K562 (cell line): ENCODE data around the gene GRP. TPM values are rescaled to one million over a fixed set of nuclear protein-coding genes. Genes with fewer than 3 reads are reported as not detected.

ENCODE experiments used
- ATAC-seq: fragments of 200-7000 bp; cut with Tn5 transposase; 3 replicates; pipeline ENCODE4 v1.9.1; 2020; ENCODE audit warnings: moderate library complexity
- BruUV-seq: library from RNA; stranded (reverse); fragments of 400-500 nt; replicated peaks from 2 replicates; lab custom pipeline; 2021; lab: Mats Ljungman, UMichigan
- CTCF ChIA-PET: fragments of 300-600 bp; formaldehyde crosslinking; extraction: SDS; loops from one replicate; lab custom pipeline; 2021; ENCODE audit warnings: low intra/inter-chr PET ratio; lab: Yijun Ruan, JAX
- POLR2A ChIA-PET: fragments of 300-600, 350-650 bp; sonication (Branson Sonifier 250); formaldehyde crosslinking; extraction: SDS; loops from one replicate; lab custom pipeline; 2021; ENCODE audit warnings: antibody characterized with exemption, inconsistent platforms; lab: Yijun Ruan, JAX
- DNase-seq, 4 experiments: peaks; one replicate each; pipeline versions ENCODE4 v3.0.0 to v3.0.0-alpha.2; 2011 to 2018; ENCODE audit warnings: low spot score in 3 of 4, mixed read lengths in 3 of 4; ENCODE audit errors: extremely low read depth in 1 of 4
- FAIRE-seq: peaks from 2 replicates; lab custom pipeline; 2011; peaks lifted over from hg19 to GRCh38; lab: Jason Lieb, UNC
- H2AFZ ChIP-seq: 2 replicates; pipeline ENCODE4 v1.6.0; 2011; ENCODE audit warnings: low read depth, low read length, control low read depth, inconsistent platforms
- H3K27ac ChIP-seq: fragments of 200-600 bp; 3 replicates; pipeline ENCODE4 v1.8.0; 2011; ENCODE audit warnings: low read depth, mild to moderate bottlenecking, control low read depth, inconsistent platforms, low read length, moderate library complexity, mixed read lengths; ENCODE audit errors: extremely low read depth
- H3K27me3 ChIP-seq, 2 experiments: fragments of 300-600 bp in 1 of 2; 2 replicates in 1 of 2; 3 replicates in 1 of 2; pipeline versions ENCODE4 v1.6.0 to v1.8.0; 2011; ENCODE audit warnings: inconsistent platforms in 2 of 2, low read length in 2 of 2, mild to moderate bottlenecking in 1 of 2, mixed read lengths in 1 of 2, moderate library complexity in 1 of 2; ENCODE audit not compliant: control insufficient read depth in 2 of 2, insufficient read depth in 2 of 2
- H3K36me3 ChIP-seq: fragments of 300-600 bp; 3 replicates; pipeline ENCODE4 v1.8.0; 2011; ENCODE audit warnings: mild to moderate bottlenecking, low read length, inconsistent platforms; ENCODE audit not compliant: control insufficient read depth, insufficient read depth
- H3K4me1 ChIP-seq, 2 experiments: fragments of 200-600 bp in 1 of 2; replicated peaks in 1 of 2; 2 replicates in 1 of 2; 3 replicates in 1 of 2; pipeline versions ENCODE4 v1.5.1 to v1.8.0; 2011; ENCODE audit warnings: inconsistent platforms in 2 of 2, low read length in 2 of 2, mild to moderate bottlenecking in 1 of 2, mixed read lengths in 1 of 2, moderate library complexity in 1 of 2; ENCODE audit not compliant: control insufficient read depth in 2 of 2, insufficient read depth in 2 of 2
- H3K4me2 ChIP-seq: 2 replicates; pipeline ENCODE4 v1.6.1; 2011; ENCODE audit warnings: low read length, control low read depth, inconsistent platforms, mixed read lengths; ENCODE audit not compliant: insufficient read depth
- H3K4me3 ChIP-seq: fragments of 200-600 bp; sonication (generic), shearing (Covaris generic); 2 replicates; pipeline ENCODE4 v1.5.1; 2016; ENCODE audit warnings: control low read depth, inconsistent platforms
- H3K79me2 ChIP-seq: fragments of 200-600 bp; 3 replicates; pipeline ENCODE4 v1.8.0; 2011; ENCODE audit warnings: low read length, inconsistent platforms; ENCODE audit not compliant: control insufficient read depth, insufficient read depth
- H3K9ac ChIP-seq, 2 experiments: 2 replicates each; pipeline versions ENCODE4 v1.6.0 to v1.6.1; 2011; ENCODE audit warnings: low read depth in 2 of 2, low read length in 2 of 2, control low read depth in 1 of 2, inconsistent platforms in 1 of 2, mild to moderate bottlenecking in 1 of 2, mixed read lengths in 1 of 2; ENCODE audit not compliant: insufficient read depth in 1 of 2
- H3K9me1 ChIP-seq: one replicate; pipeline ENCODE4 v1.6.0; 2011; ENCODE audit warnings: inconsistent platforms, mild to moderate bottlenecking, low read length, moderate library complexity; ENCODE audit not compliant: control insufficient read depth, insufficient read depth
- H3K9me3 ChIP-seq: replicated peaks from 2 replicates; pipeline ENCODE4 v1.5.1; 2011; ENCODE audit warnings: low read depth, low read length, inconsistent platforms; ENCODE audit not compliant: control insufficient read depth, insufficient read depth
- H4K20me1 ChIP-seq: replicated peaks from 2 replicates; pipeline ENCODE4 v1.6.1; 2011; ENCODE audit warnings: low read length, inconsistent platforms, mixed read lengths; ENCODE audit not compliant: control insufficient read depth, insufficient read depth
- GABPB2 ChIP-seq: fragments of 250-450 bp; sonication (Bioruptor Pico); conservative IDR thresholded peaks from 2 replicates; pipeline ENCODE4 v1.5.1; 2021; ENCODE audit warnings: mild to moderate bottlenecking
- RBM34 ChIP-seq: fragments of 200-400 bp; formaldehyde crosslinking; IDR thresholded peaks from 2 replicates; pipeline ENCODE4 v1.6.1; 2018; ENCODE audit warnings: low read length, borderline replicate concordance; ENCODE audit not compliant: insufficient read depth
- RFX7 ChIP-seq: fragments of 250-450 bp; sonication (Bioruptor Pico); IDR thresholded peaks from 2 replicates; pipeline ENCODE4 v1.5.1; 2021; ENCODE audit warnings: mild to moderate bottlenecking
- STAT5A ChIP-seq: IDR thresholded peaks from 2 replicates; pipeline ENCODE4 v1.6.1; 2012; ENCODE audit warnings: low read length, inconsistent platforms, borderline replicate concordance
- WGBS: fragments of 100-300 bp; shearing (Covaris generic); methylation state at CpG from one replicate; pipeline ENCODE4 v1.1.6; 2016; ENCODE audit warnings: low coverage, mixed read lengths; ENCODE audit not compliant: insufficient coverage; ENCODE audit errors: missing lambda C conversion rate; 5-methylcytosine and 5-hydroxymethylcytosine counted together
- in situ Hi-C: fragments of 300-500 bp; cut with MboI; formaldehyde crosslinking; loops from 4 replicates; pipeline ENCODE4 v1.15.0; 2018; ENCODE audit warnings: inconsistent platforms, mixed read lengths
- intact Hi-C: fragments of 100-400 bp; cut with micrococcal nuclease; formaldehyde crosslinking; loops from 2 replicates; pipeline ENCODE4 v1.14.2; 2022
- polyA plus RNA-seq, 8 experiments: library from polyadenylated mRNA; depleted of rRNA in 4 of 8; stranded (reverse) in 5 of 8; unstranded in 3 of 8; fragments of >200 nt; fragmentation: Nextera tagmentation in 2 of 8; fragmentation: Illumina TruSeq in 1 of 8; extraction: Ambion mirVana in 2 of 8; extraction: Trizol in 1 of 8; gene quantifications; 2 replicates each; pipeline versions ENCODE4 v1.2.1 to v1.2.3, GENCODE V29; 2011 to 2014; ENCODE audit warnings: inconsistent platforms in 1 of 8, missing spikeins in 1 of 8
- total RNA-seq, 7 experiments: library from RNA; depleted of rRNA in 6 of 7; stranded (reverse); fragments of >200 nt in 6 of 7; fragmentation: Illumina TruSeq in 2 of 7; extraction: Trizol in 2 of 7; gene quantifications; 2 replicates each; pipeline versions ENCODE4 v1.2.1 to v1.2.3, GENCODE V29; 2011 to 2021; ENCODE audit warnings: low replicate concordance in 1 of 7
- TF ChIP-seq, protein P1 (sequence below): sonication (generic); formaldehyde crosslinking; IDR thresholded peaks from 2 replicates; pipeline ENCODE4 v1.8.0; 2023; ENCODE audit warnings: missing genetic modification reagents, mild to moderate bottlenecking, borderline replicate concordance
- TF ChIP-seq, protein P2 (sequence below): fragments of 450-650 bp; IDR thresholded peaks from one replicate; pipeline ENCODE4 v1.6.1; 2018; ENCODE audit warnings: mild to moderate bottlenecking, moderate library complexity; ENCODE audit not compliant: partially characterized antibody
- TF ChIP-seq, protein P3 (sequence below): sonication (generic); formaldehyde crosslinking; IDR thresholded peaks from 2 replicates; pipeline ENCODE4 v1.8.0; 2022; ENCODE audit warnings: mild to moderate bottlenecking, missing genetic modification reagents

The GRP gene
- total and polyA plus RNA-seq, 9 of the 15 experiments (the other 6 are each of a cell fraction or from before 2014, with no cell fraction given): 0.07 TPM; not detected in 8

DNA sequence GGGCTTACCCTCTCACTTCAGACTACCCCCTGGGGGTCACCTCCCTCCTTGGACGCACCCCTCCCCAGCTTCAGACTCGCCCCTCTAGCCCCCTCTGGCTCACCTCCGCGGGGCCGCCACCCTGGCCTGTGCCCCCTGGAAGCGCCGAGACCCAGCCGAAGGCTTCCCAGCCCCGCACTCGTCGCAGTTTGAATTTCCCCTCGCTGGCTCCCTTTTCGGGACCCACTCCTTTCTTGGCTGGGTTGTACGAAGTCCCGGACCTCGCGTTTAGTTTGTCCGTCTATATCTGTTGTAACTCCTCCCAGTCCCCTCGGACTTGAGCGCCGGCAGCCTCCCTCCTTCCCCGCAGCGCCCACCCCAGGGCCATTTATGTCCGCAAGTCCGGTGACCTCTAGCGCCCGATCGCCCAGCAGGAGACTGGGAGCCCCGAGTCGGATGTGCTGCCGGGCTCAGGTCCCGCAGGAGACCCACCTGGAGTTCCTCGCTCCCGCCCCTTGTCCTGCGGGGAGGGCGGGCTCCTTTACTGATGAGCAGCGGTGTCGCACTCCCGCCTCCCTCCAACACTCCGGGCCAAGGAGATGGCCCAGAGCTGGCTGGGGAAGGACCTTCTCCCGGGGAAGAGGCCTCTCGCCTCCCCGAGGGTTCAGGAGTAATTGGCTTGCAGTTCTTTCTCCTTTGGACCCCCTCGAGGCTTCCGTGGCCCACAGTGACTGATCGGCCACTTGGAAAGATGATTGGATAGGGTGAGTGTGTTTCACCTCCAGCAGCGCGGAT is 54.0 kb downstream of the GRP start (continued):
- TF ChIP-seq, protein P1, sequence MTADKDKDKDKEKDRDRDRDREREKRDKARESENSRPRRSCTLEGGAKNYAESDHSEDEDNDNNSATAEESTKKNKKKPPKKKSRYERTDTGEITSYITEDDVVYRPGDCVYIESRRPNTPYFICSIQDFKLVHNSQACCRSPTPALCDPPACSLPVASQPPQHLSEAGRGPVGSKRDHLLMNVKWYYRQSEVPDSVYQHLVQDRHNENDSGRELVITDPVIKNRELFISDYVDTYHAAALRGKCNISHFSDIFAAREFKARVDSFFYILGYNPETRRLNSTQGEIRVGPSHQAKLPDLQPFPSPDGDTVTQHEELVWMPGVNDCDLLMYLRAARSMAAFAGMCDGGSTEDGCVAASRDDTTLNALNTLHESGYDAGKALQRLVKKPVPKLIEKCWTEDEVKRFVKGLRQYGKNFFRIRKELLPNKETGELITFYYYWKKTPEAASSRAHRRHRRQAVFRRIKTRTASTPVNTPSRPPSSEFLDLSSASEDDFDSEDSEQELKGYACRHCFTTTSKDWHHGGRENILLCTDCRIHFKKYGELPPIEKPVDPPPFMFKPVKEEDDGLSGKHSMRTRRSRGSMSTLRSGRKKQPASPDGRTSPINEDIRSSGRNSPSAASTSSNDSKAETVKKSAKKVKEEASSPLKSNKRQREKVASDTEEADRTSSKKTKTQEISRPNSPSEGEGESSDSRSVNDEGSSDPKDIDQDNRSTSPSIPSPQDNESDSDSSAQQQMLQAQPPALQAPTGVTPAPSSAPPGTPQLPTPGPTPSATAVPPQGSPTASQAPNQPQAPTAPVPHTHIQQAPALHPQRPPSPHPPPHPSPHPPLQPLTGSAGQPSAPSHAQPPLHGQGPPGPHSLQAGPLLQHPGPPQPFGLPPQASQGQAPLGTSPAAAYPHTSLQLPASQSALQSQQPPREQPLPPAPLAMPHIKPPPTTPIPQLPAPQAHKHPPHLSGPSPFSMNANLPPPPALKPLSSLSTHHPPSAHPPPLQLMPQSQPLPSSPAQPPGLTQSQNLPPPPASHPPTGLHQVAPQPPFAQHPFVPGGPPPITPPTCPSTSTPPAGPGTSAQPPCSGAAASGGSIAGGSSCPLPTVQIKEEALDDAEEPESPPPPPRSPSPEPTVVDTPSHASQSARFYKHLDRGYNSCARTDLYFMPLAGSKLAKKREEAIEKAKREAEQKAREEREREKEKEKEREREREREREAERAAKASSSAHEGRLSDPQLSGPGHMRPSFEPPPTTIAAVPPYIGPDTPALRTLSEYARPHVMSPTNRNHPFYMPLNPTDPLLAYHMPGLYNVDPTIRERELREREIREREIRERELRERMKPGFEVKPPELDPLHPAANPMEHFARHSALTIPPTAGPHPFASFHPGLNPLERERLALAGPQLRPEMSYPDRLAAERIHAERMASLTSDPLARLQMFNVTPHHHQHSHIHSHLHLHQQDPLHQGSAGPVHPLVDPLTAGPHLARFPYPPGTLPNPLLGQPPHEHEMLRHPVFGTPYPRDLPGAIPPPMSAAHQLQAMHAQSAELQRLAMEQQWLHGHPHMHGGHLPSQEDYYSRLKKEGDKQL (CRISPR knock-in tag): no peak

DNA sequence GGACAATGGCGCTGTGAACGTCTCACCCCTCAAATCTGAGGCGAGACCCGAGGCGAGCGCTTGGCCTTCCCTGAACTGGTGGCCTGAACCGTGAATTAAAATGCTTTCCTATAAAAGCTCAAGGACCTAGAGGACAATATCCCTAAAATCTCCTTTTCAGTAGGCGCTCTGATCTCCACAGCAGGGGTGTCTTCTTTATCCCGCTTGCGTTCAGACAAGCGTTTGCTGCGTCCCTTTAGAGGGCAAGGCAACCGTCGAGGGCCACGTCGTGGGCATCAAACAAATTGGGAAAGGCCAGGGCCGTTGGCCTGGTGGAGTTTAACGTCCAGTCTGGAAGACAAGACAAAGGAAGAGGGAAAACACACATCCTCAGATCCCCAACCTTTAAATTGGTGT is 54.6 kb downstream of the GRP start:
- peaks cover 2 to 42% of the 10 kb centered on the region in 2 experiments; a peak in 3 of 5 replicates for H3K27me3 ChIP-seq
- TF ChIP-seq, protein P2, sequence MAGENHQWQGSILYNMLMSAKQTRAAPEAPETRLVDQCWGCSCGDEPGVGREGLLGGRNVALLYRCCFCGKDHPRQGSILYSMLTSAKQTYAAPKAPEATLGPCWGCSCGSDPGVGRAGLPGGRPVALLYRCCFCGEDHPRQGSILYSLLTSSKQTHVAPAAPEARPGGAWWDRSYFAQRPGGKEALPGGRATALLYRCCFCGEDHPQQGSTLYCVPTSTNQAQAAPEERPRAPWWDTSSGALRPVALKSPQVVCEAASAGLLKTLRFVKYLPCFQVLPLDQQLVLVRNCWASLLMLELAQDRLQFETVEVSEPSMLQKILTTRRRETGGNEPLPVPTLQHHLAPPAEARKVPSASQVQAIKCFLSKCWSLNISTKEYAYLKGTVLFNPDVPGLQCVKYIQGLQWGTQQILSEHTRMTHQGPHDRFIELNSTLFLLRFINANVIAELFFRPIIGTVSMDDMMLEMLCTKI: no peak
- TF ChIP-seq RFX7 (CRISPR knock-in tag) (no peak), STAT5A (no peak), RBM34 (no peak), GABPB2 (CRISPR knock-in tag) (no peak)
- TF ChIP-seq, protein P3, sequence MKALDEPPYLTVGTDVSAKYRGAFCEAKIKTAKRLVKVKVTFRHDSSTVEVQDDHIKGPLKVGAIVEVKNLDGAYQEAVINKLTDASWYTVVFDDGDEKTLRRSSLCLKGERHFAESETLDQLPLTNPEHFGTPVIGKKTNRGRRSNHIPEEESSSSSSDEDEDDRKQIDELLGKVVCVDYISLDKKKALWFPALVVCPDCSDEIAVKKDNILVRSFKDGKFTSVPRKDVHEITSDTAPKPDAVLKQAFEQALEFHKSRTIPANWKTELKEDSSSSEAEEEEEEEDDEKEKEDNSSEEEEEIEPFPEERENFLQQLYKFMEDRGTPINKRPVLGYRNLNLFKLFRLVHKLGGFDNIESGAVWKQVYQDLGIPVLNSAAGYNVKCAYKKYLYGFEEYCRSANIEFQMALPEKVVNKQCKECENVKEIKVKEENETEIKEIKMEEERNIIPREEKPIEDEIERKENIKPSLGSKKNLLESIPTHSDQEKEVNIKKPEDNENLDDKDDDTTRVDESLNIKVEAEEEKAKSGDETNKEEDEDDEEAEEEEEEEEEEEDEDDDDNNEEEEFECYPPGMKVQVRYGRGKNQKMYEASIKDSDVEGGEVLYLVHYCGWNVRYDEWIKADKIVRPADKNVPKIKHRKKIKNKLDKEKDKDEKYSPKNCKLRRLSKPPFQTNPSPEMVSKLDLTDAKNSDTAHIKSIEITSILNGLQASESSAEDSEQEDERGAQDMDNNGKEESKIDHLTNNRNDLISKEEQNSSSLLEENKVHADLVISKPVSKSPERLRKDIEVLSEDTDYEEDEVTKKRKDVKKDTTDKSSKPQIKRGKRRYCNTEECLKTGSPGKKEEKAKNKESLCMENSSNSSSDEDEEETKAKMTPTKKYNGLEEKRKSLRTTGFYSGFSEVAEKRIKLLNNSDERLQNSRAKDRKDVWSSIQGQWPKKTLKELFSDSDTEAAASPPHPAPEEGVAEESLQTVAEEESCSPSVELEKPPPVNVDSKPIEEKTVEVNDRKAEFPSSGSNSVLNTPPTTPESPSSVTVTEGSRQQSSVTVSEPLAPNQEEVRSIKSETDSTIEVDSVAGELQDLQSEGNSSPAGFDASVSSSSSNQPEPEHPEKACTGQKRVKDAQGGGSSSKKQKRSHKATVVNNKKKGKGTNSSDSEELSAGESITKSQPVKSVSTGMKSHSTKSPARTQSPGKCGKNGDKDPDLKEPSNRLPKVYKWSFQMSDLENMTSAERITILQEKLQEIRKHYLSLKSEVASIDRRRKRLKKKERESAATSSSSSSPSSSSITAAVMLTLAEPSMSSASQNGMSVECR: no peak

More for the DNA sequence above, 54.6 kb downstream of the GRP start:
- POLR2A ChIA-PET: no interaction called here
- Histone ChIP-seq H3K9ac (no peak overlapping the region), H3K4me1 (peaks cover 0 to 14% of the 10 kb centered on the region in 2 experiments; a peak in 2 of 5 replicates), H3K4me3 (no peak overlapping the region), H3K36me3 (no peaks in the 10 kb centered on the region), H4K20me1 (no peaks in the 10 kb centered on the region), H3K9me1 (no peaks in the 10 kb centered on the region), H3K9me3 (no peaks in the 10 kb centered on the region), H3K27ac (no peak overlapping the region), H3K4me2 (no peak overlapping the region), H2AFZ (no peak overlapping the region), H3K79me2 (no peaks in the 10 kb centered on the region)
- ATAC-seq (no peak), FAIRE-seq (no peak), DNase-seq (no peak)
- CTCF ChIA-PET: no interaction called here
- 6% methylated on average over 18 of the region's 18 CpGs for WGBS
- BruUV-seq: no TSS peak
- intact Hi-C loops (no loop called here), in situ Hi-C loops (no loop called here)
